DMS79 treated with DMSO at 0.1 percent for 48 hours (cell line): ENCODE measurements around the gene PRKACB.
"Not testable (repeated sequence)": the region's sequence is repeated elsewhere in the genome, so short reads cannot be mapped to it uniquely, and the experiment has no call there.

Experiments
- DNase-seq: peaks from one replicate; lab custom pipeline; 2025; lab: John Stamatoyannopoulos, UW

PRKACB gene

GRCh38 chr1:84143796-84144565 is at the start of gene PRKACB:
PRKACB (plus strand) TSS chr1:84144271; CDS start chr1:84144362, 91 bp downstream.
- DNase-seq, result no peak

- no peak for DNase-seq
Measured at GRCh38 chr1:84095308-84095707, 48.8 kb upstream of the PRKACB start.

GRCh38 chr1:84096176-84096575 is 47.9 kb upstream of the PRKACB start:
- DNase-seq, result no peak

- DNase-seq, result no peak
Measured at GRCh38 chr1:84101204-84101603, 42.9 kb upstream of the PRKACB start.

GRCh38 chr1:84103197-84103992 is 40.7 kb upstream of the PRKACB start:
- no peak for DNase-seq

- DNase-seq, result not testable (repeated sequence)
Measured at GRCh38 chr1:84107538-84107937, 36.5 kb upstream of the PRKACB start.

- no peak for DNase-seq
Measured at GRCh38 chr1:84107955-84108354, 36.1 kb upstream of the PRKACB start.

- DNase-seq, result no peak
Measured at GRCh38 chr1:84108900-84109578, 35.0 kb upstream of the PRKACB start.

- no peak for DNase-seq
Measured at GRCh38 chr1:84110629-84111028, 33.4 kb upstream of the PRKACB start.

- DNase-seq, result no peak
Measured at GRCh38 chr1:84116558-84116957, 27.5 kb upstream of the PRKACB start.

- no peak for DNase-seq
Measured at GRCh38 chr1:84117868-84118267, 26.2 kb upstream of the PRKACB start.

GRCh38 chr1:84121360-84121759 is 22.7 kb upstream of the PRKACB start:
- no peak for DNase-seq

- peak; percentile 7 for DNase-seq
Measured at GRCh38 chr1:84122780-84123382, 21.2 kb upstream of the PRKACB start.

GRCh38 chr1:84133479-84133878 is 10.6 kb upstream of the PRKACB start:
- no peak for DNase-seq

GRCh38 chr1:84135341-84135740 is 8.7 kb upstream of the PRKACB start:
- DNase-seq, result no peak

GRCh38 chr1:84141182-84142003 is 2.7 kb upstream of the PRKACB start:
- no peak for DNase-seq

- no peak for DNase-seq
Measured at GRCh38 chr1:84145068-84145467, 997 bp downstream of the PRKACB start.

GRCh38 chr1:84146411-84147032 is 2.5 kb downstream of the PRKACB start:
- DNase-seq, result no peak

- DNase-seq, result no peak
Measured at GRCh38 chr1:84148758-84149157, 4.7 kb downstream of the PRKACB start.

- DNase-seq, result no peak
Measured at GRCh38 chr1:84152649-84153056, 8.6 kb downstream of the PRKACB start.

- no peak for DNase-seq
Measured at GRCh38 chr1:84155517-84155916, 11.4 kb downstream of the PRKACB start.
